GM19468 (cell line): Measurements from ENCODE around the gene CPSF4.
A peak's percentile ranks its signal among the peaks of the same experiment; 100 is the strongest.

Source experiments
- ATAC-seq: cut with Tn5 transposase; IDR thresholded peaks from one replicate; pipeline ENCODE4 v1.9.1; 2021; ENCODE audit warnings: mild to moderate bottlenecking, moderate library complexity, moderate number of reproducible peaks; ENCODE audit not compliant: unreplicated experiment; ENCODE audit errors: extremely low read depth

CPSF4 gene

DNA sequence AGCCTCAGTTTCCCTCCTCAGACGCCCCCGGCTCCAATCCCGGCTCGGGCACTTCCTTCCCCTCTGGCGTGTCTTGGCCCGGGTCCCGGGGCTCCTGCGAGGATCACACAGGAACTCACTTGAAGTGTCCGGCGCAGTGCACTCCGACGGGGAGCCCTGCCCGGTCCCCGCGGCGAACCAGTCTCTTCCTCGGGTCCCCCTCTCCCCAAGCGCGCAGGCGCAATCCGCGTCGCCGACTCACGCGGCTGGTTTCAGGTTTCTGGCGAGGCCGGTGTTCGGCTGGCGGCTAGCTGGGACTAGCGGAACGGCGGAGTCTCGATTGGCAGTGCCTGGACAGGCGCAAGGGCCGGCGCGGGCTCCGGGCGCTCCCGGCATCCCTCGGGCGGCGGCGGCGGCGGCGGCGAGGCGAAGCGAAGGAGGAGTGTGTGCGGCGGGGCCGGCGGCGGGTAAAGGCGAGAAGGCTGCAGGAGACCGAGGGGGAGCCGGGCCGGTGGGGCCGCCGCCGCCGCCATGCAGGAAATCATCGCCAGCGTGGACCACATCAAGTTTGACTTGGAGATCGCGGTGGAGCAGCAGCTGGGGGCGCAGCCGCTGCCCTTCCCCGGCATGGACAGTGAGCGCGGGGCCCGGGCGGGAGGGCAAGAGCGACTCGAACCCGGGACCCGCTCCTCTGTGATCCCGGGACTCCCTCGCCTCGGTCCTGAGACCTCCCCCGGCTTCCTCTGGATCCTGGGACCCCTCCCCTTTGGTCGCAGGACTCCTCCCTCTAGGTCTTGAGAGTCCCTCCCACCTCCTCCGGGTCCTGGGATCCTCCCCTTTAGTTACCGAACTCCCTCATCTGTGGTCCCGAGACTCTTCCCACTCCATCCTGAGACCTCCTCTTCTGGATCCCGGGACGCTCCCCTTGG, at the start of gene CPSF4, which contains the start of gene PTCD1:
TSS of gene CPSF4 (plus strand) at position 371 of the 908 bp plus-strand sequence. CDS start at position 511, 140 bp downstream.
TSS of gene PTCD1 (minus strand) at position 226 of the 908 bp plus-strand sequence. CDS start 3,556 bp downstream, outside the sequence.
- peak; percentile 87 for ATAC-seq

DNA sequence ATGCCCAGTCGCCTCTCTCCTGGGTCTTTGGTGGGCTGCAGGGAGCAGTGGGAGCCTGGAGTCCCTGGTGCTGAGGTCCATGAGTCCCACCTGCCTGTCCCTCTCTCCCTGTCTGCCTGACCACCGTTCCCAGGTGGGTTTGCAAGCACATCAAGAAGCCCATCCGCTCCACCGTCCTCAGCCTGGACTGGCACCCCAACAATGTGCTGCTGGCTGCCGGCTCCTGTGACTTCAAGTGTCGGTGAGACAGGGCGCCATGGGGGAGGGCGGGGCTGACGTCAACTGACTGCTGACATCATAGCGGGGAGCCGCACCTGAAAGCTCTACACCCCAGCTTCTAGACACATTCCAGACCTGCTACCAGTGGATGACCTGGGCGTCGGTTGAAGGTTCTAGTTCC, 49.0 kb upstream of the CPSF4 start:
- ATAC-seq = no peak

DNA sequence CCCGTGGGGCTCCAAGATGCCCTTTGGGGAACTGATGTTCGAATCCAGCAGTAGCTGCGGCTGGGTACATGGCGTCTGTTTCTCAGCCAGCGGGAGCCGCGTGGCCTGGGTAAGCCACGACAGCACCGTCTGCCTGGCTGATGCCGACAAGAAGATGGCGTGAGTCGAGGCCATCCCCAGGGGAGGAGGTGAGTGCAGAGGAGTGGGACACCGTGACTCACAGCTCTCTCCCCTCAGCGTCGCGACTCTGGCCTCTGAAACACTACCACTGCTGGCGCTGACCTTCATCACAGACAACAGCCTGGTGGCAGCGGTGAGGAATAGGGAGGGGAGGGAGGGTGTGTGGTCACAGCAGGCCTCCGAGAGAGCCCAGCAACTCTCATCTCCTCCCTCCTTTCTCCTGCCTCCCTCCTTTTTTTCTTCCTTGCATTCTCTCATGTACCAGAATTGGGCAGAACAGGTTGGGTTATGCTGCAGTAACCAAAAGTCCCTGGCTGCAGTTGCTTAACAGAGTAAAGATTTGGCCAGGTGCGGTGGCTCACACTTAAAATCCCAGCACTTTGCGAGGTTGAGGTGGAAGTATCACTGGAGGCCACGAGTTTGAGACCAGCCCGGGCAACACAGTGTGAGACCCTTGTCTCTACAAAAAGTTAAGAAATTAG, 47.7 kb upstream of the CPSF4 start:
- ATAC-seq = no peak

DNA sequence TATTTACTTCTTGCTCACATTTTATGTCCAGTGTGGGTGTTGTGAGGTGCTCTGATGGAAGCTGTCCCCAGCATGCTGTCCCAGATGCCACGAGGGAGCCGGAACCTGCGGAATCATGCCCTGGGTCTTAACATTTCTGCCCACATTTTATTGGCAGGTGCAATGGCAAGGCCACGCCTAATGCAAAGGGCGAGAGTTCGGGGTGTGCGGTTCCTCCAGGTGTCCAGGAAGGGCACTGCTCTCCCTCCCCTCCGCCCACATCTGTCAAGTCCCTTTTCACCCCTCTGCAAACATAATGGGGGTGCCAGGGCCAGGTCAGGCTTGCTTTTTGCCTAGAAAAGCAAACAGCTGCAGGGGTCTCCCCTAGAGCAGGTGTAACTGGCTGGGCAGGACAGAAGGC, 46.7 kb upstream of the CPSF4 start:
- ATAC-seq = no peak

DNA sequence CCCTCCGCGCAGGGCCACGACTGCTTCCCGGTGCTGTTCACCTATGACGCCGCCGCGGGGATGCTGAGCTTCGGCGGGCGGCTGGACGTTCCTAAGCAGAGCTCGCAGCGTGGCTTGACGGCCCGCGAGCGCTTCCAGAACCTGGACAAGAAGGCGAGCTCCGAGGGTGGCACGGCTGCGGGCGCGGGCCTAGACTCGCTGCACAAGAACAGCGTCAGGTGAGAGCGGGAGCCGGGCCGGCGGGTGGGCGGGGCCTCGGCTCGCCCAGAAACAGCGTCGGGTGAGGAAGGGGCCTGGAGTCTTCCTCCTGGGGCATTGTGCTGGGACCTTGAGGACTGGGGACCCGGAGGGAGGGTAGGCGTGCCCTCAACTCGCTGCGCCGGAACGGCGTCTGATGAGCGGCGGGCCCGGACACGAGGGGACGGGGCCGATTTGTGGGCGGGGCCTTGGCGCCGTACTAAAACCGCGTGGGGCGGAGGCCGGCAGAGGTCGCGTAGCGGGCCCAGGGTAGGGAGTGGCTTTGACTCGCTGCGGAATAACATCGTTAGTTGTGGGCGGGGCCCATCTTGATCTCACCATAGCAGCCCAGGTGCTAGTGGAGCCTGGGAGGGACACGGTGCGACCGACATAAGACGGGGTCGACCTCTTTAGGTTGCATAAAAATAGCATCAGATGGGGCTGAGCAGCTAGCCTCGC, 45.9 kb upstream of the CPSF4 start:
- no peak for ATAC-seq

DNA sequence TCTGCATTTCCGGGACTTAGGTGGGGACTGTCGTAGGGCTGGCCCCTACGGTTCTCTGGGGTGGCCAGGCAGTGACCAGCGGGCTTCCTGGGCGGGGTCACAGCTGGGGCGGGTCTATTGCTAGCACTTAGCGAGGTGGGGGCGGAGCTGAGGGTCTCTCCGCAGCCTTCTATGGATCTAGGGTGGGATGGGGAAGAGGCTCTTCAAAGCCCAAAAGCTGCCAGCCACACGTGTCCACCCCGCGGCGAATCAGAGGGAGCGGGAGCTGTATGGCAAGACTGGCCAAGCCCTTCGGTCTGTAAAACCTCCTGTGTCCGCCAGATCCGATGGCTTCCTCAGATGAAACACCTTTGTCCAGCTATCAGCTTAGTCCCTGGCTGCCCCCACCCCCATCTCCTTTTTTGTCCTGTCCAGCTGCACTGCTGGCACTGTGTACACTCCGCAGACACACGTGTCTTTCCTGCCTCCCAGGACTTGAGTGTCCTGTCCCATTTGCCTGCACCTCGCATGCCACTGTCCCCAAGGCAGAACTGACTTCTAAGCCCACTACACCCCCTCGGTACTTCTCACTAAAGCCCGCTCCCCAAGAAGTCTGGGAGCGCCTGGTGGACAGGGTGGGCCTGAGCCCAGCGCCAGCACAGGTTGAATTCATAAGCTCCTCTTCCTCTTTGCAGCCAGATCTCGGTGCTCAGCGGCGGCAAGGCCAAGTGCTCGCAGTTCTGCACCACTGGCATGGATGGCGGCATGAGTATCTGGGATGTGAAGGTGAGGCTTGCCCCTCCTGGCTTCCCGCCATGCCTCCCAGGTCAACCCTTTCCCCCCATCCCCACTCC, 45.2 kb upstream of the CPSF4 start:
- ATAC-seq = no peak

DNA sequence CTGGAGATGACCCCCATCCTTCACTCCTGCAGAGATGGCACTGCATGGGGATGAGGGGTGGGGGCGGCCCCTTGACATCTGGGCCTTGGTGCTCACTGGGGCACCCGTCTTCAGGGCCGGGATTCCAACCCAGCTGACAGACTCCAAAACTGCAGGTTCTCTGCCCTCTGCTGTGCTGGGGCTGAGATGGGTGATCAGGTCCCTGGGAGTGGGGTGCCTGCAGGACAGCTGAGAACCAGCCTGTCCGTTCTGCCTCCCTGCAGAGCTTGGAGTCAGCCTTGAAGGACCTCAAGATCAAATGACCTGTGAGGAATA, 44.6 kb upstream of the CPSF4 start:
- no peak for ATAC-seq

DNA sequence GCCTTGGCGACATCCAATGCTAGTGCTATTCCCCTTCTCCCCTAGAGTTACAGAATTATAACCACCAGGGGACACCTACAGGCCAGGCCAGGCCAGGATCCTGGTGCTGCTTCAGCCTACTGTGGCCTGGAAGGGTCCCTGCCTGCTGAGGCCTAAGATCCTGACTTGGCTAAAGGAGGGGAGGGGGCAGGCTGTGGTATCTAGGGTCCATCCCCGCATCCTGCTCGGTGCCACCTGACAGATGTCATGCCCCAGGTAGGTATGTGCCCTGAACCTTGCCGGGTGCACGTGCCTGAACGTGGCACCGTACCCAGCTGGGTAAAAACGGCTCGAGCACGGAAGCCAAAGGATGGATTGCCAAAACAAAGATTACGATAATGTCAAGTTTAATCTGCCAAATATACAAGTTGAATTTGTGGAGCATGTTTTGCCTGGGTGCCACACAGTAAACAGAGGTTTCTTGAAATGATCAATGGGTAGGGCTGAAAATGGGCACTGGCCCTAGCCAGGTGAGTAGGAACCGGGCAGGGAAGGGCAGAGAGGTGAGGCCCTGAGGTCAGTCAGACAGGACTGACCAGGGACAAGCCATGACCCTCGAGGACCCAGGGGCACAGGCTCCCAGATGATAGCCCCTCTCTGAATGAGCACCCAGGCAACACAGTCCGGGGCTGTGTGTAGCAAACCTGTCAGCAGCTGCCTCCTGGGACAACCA, 43.0 kb upstream of the CPSF4 start:
- ATAC-seq = no peak

DNA sequence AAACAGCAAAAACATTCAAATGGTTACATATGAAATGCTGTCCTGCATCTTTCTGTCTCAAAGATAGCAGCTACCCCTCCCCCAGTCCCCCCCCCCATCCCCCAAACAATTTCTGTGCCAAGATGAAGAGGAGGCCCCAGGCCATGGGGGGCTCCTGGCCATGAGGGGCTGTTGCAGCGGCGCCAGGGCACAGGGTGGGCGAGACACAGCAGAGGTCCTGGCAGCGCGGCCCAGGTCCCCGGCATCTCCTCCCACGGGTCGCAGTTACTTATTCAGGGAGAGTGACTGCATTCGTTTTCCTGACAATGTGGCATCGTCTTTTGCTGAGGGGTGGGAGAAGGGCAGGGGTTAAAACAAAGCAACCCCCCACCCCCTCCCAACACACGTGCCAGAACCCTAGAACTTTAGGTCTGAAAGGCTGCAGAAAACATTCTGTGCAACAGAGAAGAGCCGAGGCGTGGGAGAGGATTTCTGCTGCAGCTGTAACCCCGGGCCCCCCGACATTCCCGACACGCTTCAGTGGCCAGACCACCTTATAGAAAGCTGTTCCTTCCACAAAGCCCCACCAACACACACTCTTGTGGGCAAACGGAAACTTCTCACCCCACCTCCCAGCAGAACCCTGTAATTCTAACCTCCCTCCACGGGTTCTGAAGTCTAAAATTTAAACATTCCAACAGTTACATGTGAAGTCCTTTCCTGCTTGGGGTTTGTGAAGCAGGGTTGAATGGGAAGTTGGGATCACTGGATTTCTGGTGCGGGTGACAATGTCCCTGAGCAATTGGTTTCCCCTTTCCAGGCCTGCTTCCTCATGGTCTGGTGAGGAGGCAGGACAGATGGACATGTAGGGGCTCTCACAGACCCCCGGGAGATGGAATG, 42.1 kb upstream of the CPSF4 start:
- ATAC-seq = no peak

DNA sequence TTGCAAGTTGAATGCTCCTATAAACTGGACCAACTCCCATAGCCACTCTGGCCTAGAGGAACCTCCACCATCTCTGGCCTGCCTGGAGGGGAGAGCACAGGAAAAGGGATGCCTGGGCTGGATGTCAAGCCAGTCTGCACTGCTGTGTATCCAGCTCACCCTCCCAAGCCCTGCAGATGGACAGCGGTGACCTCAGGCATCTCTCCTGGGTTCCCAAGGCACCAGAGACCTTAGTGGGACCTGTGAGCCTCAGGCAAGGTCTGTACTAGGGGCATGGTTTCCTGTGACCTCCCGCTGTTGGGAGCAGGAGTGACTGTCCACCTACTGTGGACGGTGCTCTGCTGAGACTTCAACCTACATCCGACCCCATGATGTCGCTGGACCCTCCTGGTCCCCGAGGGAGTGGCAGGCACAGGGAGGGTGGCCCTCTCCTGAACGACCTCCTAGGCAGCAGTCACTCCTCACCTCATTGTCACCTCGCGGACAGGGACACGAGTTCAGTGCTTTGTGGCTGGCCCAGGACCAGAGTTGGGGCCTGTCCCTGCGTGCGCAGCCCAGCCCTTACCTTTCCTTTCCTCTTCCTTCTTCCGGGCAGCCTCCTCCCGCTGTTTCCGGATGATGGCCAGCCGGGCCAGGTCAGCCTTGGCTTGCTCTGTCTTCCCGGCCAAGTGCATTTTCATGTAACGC, 41.3 kb upstream of the CPSF4 start:
- ATAC-seq = no peak

DNA sequence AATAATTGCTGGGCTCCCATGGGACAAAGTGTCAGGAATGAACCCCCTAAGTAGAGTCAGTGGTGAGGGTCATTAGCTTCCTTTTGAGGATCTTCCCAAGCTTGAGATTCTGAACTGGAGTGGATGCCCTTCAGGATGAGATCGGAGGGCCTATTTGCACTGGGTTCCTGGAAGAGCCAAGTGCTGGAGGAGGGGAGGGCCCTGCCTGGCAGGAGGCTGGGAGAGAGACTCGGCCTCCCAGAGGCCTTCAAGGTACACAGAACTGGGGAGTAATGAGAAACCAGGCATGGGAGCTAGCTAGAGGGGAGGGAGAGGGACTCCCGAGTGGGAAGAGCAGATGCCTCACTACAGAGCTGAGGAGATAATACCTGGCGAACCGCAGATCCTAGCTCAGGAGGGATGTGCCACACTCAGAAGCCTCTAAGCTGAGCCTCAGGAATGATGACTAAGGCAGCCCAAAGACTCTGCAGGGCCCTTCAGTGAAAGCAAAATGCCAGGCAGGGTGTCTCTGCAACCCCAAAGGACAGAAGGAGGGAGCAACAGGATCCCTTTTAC, 39.8 kb upstream of the CPSF4 start:
- no peak for ATAC-seq

DNA sequence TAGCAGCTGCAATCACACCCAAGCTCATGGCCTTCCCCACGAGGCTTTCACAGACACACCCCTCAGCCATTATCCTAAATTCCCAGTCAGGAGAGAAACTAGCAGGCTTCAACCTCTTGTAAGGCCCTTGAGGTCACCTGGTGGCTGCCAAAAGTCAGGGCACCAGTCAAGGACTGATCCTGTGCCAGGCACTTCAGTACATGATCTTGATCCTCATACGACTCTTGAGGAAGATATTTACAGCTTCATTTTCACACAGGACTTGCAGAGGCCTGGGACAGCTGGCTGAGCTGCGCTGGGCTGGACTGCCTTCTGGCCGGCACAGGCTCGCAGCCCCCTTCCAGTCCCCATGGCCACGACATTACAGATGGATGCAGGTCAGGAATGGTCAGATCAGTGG, 39.1 kb upstream of the CPSF4 start:
- no peak for ATAC-seq

DNA sequence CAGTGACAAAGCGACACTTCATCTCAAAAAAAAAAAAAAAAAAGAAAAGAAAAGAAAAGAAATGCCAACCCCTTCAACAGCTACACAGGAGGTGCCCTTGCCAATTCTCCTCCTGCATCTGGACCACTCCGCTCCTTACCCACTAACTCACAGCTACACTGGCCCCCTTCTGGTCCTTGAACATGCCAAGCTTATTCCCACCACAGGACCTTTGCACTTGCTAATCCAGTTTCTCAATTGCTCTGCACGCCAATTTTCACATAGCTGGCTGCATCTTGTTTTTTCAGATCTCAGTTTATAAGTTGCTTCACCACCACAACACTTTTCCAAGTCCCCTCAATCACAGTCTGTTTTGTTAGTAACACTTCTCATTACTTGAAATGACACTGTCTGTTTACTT, 35.9 kb upstream of the CPSF4 start:
- ATAC-seq = no peak

DNA sequence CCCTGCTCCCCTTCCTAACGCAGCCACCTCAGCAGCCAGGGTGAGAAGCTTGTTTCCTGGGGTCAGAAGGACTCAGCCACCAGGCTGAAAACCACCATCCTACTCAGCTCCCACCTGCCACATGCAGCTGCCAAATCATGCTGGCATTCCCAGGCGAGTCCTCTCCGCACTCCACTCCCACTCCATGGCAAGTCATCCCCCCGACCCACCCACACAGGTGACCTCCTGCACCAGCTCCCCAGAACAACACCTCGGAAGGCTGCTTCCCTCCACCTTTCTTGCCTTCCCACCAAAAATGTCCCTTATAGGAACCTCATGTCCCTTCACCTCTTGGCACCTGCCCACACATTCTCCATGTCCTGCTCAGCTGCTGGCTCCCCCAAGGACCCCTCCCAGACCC, 35.0 kb upstream of the CPSF4 start:
- no peak for ATAC-seq

DNA sequence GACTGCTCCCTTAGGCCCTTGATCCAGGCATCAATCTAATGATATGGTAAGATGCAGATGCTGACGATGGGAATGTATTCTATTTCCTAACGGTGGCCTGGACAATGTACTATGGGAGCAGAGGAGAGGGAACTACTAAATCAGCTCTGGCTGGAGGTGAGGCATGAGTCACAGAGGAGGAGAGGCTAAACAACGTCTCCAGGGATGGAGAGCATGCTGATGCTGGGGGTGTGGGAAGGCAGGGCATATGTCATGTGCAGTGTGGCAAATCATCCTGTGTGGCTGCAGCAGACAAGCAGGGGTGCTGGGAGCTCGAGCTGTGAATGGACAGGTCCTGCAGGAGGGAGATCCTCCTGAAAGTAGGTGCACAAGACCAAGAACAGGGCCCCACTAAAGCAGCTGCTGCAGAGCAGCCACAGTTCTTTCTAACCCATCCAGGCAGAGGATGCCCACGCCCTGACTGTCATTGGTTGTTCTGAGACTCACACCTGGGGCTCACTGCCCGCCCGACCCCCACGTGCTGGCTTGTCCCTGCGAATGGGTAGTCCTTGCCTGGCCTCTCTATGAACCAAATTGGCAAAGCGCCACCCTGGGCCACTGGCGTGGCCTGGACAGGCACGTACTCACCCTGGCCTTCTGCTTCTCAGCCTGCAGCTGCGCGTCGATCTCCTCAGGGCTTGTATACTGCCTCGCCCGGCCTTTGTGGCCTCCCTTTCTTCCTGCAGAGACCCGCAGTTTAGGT, 34.3 kb upstream of the CPSF4 start:
- ATAC-seq = no peak

DNA sequence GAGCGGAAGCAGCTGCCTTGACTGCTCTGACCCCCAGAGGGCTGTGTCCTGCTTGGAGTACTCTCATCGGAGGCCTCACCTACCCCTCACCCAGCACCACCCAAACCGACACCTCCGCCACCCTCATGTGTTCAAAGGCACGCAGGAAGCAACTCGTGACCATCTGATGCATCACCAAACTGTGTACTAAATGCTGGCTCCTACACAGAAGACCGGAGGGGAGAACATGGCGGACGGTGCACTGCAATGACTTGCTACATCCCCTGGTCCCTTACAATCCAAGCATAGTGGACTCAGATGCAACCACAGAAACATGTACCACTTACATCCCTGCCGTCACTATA, 33.8 kb upstream of the CPSF4 start:
- ATAC-seq = no peak

DNA sequence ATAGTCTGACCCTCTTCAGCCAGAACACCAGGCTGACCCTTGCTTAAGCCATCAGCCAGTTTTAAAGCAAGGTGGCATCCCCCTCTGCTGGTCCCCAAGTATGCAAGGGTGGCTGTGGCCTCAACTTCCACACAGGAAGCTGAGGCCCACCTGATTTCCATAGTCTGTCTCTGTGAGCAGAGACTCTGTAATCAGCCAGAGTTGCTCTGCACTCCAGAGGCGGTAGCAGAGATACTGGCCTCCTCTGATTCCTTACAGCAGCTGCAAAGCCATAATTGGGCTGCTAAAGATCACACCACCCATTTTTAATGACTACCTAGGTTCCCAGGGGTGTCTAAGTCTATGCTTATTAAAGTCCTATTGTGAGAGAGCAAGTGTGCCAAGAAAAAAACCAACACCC, 32.2 kb upstream of the CPSF4 start:
- ATAC-seq = no peak
